Posterior cingulate gyrus (tissue), 11 donors: ENCODE measurements around the gene RBKS.

Source experiments
- DNase-seq, 10 donors: peaks; one replicate each; pipeline versions ENCODE4 v3.0.0 to v3.0.0-alpha.2; 2020 to 2021; ENCODE audit warnings: mixed read lengths in 3 of 10
- intact Hi-C: fragments of 100-400 bp; cut with DNase I; formaldehyde crosslinking; loops from one replicate; pipeline ENCODE4 v1.15.1; 2023

RBKS gene

GRCh38 chr2:27890146-27890923 is at the start of gene RBKS, which contains the start of gene BABAM2:
Gene RBKS, minus strand, starts transcription at chr2:27890387. Its CDS starts 42 bp downstream, at chr2:27890345.
Gene BABAM2, plus strand, starts transcription at chr2:27890729. Its CDS starts 3,828 bp downstream, at chr2:27894557.
- intact Hi-C loops = loop anchor here (2.0 kb wide), 1 partner anchor 504 kb away; no protein-coding TSS in a partner anchor
- DNase-seq = peak; percentile 68 to 97 (median 80)

- intact Hi-C loops = loop anchor here (10.0 kb wide), 1 partner anchor 340 kb away; no protein-coding TSS in a partner anchor
- DNase-seq = no peak
Measured at GRCh38 chr2:27935026-27935425, 44.8 kb upstream of the RBKS start.

GRCh38 chr2:27932396-27932795 is 42.2 kb upstream of the RBKS start:
- intact Hi-C loops = loop anchor here (10.0 kb wide), 1 partner anchor 342 kb away; no protein-coding TSS in a partner anchor
- DNase-seq = no peak

- intact Hi-C loops = loop anchor here (10.0 kb wide), 1 partner anchor 343 kb away; no protein-coding TSS in a partner anchor
Measured at GRCh38 chr2:27931361-27931950, 41.3 kb upstream of the RBKS start.

GRCh38 chr2:27929916-27930486 is 39.8 kb upstream of the RBKS start:
- intact Hi-C loops = loop anchor here (10.0 kb wide), 1 partner anchor 345 kb away; no protein-coding TSS in a partner anchor

More at GRCh38 chr2:27931361-27931950, 41.3 kb upstream of the RBKS start:
- DNase-seq = no peak

GRCh38 chr2:27925766-27926472 is 35.7 kb upstream of the RBKS start:
- intact Hi-C loops = no loop called here

More at GRCh38 chr2:27929916-27930486, 39.8 kb upstream of the RBKS start:
- no peak for DNase-seq

GRCh38 chr2:27922842-27923241 is 32.7 kb upstream of the RBKS start:
- intact Hi-C loops = no loop called here
- DNase-seq = no peak

More at GRCh38 chr2:27925766-27926472, 35.7 kb upstream of the RBKS start:
- no peak for DNase-seq

- intact Hi-C loops = no loop called here
- DNase-seq = no peak
Measured at GRCh38 chr2:27921880-27922547, 31.8 kb upstream of the RBKS start.

GRCh38 chr2:27921424-27921823 is 31.2 kb upstream of the RBKS start:
- no peak for DNase-seq
- intact Hi-C loops = no loop called here

- DNase-seq = no peak
- intact Hi-C loops = no loop called here
Measured at GRCh38 chr2:27920148-27920885, 30.1 kb upstream of the RBKS start.

- intact Hi-C loops = no loop called here
- DNase-seq = no peak
Measured at GRCh38 chr2:27916293-27916995, 26.3 kb upstream of the RBKS start.

- no peak for DNase-seq
- intact Hi-C loops = no loop called here
Measured at GRCh38 chr2:27915874-27916273, 25.7 kb upstream of the RBKS start.

GRCh38 chr2:27915191-27915590 is 25.0 kb upstream of the RBKS start:
- DNase-seq = no peak
- intact Hi-C loops = no loop called here

GRCh38 chr2:27914805-27915175 is 24.6 kb upstream of the RBKS start:
- intact Hi-C loops = no loop called here
- no peak for DNase-seq

GRCh38 chr2:27914041-27914804 is 24.0 kb upstream of the RBKS start:
- intact Hi-C loops = no loop called here
- no peak for DNase-seq

- DNase-seq = no peak
- intact Hi-C loops = no loop called here
Measured at GRCh38 chr2:27912512-27912911, 22.3 kb upstream of the RBKS start.

GRCh38 chr2:27911458-27912210 is 21.4 kb upstream of the RBKS start:
- intact Hi-C loops = no loop called here
- no peak for DNase-seq
